ENCODE measurements around the gene ARFGEF2. TPM values are rescaled to one million over a fixed set of nuclear protein-coding genes. Genes with fewer than 3 reads are reported as not detected.

The ARFGEF2 gene
- total RNA-seq, 1 experiment from 2014 or later, result 30.3 TPM

- no peaks in the 10 kb centered on the region for H3K9me3 Mint-ChIP-seq (ENCODE audit: unreplicated experiment)
- H3K4me1 Mint-ChIP-seq (ENCODE audit: insufficient read depth, unreplicated experiment), result no peaks in the 10 kb centered on the region
- CTCF ChIA-PET, result interaction anchor here (0.6 to 1.7 kb wide), 8 partner anchors 9 to 186 kb away, joined by 3 to 6 read pairs (median 4); no protein-coding TSS in a partner anchor
- H3K36me3 Mint-ChIP-seq (ENCODE audit: insufficient read depth, unreplicated experiment), result peaks cover 93% of the 10 kb centered on the region
- DNase-seq (ENCODE audit: unreplicated experiment), result no peak
- no peak overlapping the region for H3K4me3 Mint-ChIP-seq (ENCODE audit: unreplicated experiment)
- intact Hi-C loops (cut with micrococcal nuclease), result no loop called here
- POLR2A ChIA-PET, result interaction anchor here (0.8 to 3.4 kb wide), 3 partner anchors 17 to 29 kb away, joined by 3 to 11 read pairs (median 6); partner anchors contain the start of gene CSE1L
- no peaks in the 10 kb centered on the region for H3K27me3 Mint-ChIP-seq (ENCODE audit: insufficient read depth, unreplicated experiment)
- no peak overlapping the region for H3K27ac Mint-ChIP-seq (ENCODE audit: low read depth, unreplicated experiment)
- no TSS peak for BruUV-seq (replicated peaks)
- no peak for TF ChIP-seq CTCF (IDR thresholded peaks at IDR 0.05; ENCODE audit: unreplicated experiment)
Measured at GRCh38 chr20:49029203-49029602, 107.7 kb downstream of the ARFGEF2 start.

GRCh38 chr20:49030954-49031619 lies 109.6 kb downstream of the ARFGEF2 start:
- no peak for TF ChIP-seq CTCF (IDR thresholded peaks at IDR 0.05; ENCODE audit: unreplicated experiment)
- H3K9me3 Mint-ChIP-seq (ENCODE audit: unreplicated experiment), result no peaks in the 10 kb centered on the region
- no TSS peak for BruUV-seq (replicated peaks)

GRCh38 chr20:49032455-49032854 lies 110.9 kb downstream of the ARFGEF2 start:
- Mint-ChIP-seq H3K36me3 (ENCODE audit: insufficient read depth, unreplicated experiment) (peaks cover 83% of the 10 kb centered on the region), H3K4me1 (ENCODE audit: insufficient read depth, unreplicated experiment) (no peaks in the 10 kb centered on the region), H3K4me3 (ENCODE audit: unreplicated experiment) (no peak overlapping the region), H3K27me3 (ENCODE audit: insufficient read depth, unreplicated experiment) (no peaks in the 10 kb centered on the region), H3K27ac (ENCODE audit: low read depth, unreplicated experiment) (no peak overlapping the region), H3K9me3 (ENCODE audit: unreplicated experiment) (no peaks in the 10 kb centered on the region)
- no TSS peak for BruUV-seq (replicated peaks)
- ChIA-PET CTCF (interaction anchor here (0.6 to 0.8 kb wide), 3 partner anchors 11 to 973 kb away, joined by 3 to 4 read pairs (median 4); no protein-coding TSS in a partner anchor), POLR2A (interaction anchor here (0.6 to 3.4 kb wide), 2 partner anchors 14 to 18 kb away, joined by 3 to 20 read pairs; partner anchors contain the start of gene CSE1L)
- no peak for DNase-seq (ENCODE audit: unreplicated experiment)
- no peak for TF ChIP-seq CTCF (IDR thresholded peaks at IDR 0.05; ENCODE audit: unreplicated experiment)
- intact Hi-C loops (cut with micrococcal nuclease), result no loop called here

More at GRCh38 chr20:49030954-49031619, 109.6 kb downstream of the ARFGEF2 start:
- no peak for DNase-seq (ENCODE audit: unreplicated experiment)
- Mint-ChIP-seq H3K27ac (ENCODE audit: low read depth, unreplicated experiment) (no peak overlapping the region), H3K4me1 (ENCODE audit: insufficient read depth, unreplicated experiment) (no peaks in the 10 kb centered on the region), H3K36me3 (ENCODE audit: insufficient read depth, unreplicated experiment) (peaks cover 85% of the 10 kb centered on the region), H3K27me3 (ENCODE audit: insufficient read depth, unreplicated experiment) (no peaks in the 10 kb centered on the region), H3K4me3 (ENCODE audit: unreplicated experiment) (no peak overlapping the region)
- ChIA-PET CTCF (interaction anchor here (0.7 kb wide), 1 partner anchor 54 kb away, joined by 7 read pairs; no protein-coding TSS in a partner anchor), POLR2A (interaction anchor here (1.0 to 3.4 kb wide), 3 partner anchors 12 to 30 kb away, joined by 3 to 20 read pairs (median 5); partner anchors contain the start of gene CSE1L)
- intact Hi-C loops (cut with micrococcal nuclease), result no loop called here

GRCh38 chr20:49034070-49034732 lies 112.7 kb downstream of the ARFGEF2 start:
- CTCF ChIA-PET, result no interaction called here
- no peak overlapping the region for H3K27ac Mint-ChIP-seq (ENCODE audit: low read depth, unreplicated experiment)
- POLR2A ChIA-PET, result interaction anchor here (0.7 to 1.0 kb wide), 2 partner anchors 12 to 30 kb away, joined by 4 to 7 read pairs; partner anchors contain the start of gene CSE1L
- H3K9me3 Mint-ChIP-seq (ENCODE audit: unreplicated experiment), result no peaks in the 10 kb centered on the region
- intact Hi-C loops (cut with micrococcal nuclease), result no loop called here
- no peak for TF ChIP-seq CTCF (IDR thresholded peaks at IDR 0.05; ENCODE audit: unreplicated experiment)
- no peaks in the 10 kb centered on the region for H3K27me3 Mint-ChIP-seq (ENCODE audit: insufficient read depth, unreplicated experiment)
- peaks cover 67% of the 10 kb centered on the region for H3K36me3 Mint-ChIP-seq (ENCODE audit: insufficient read depth, unreplicated experiment)
- H3K4me3 Mint-ChIP-seq (ENCODE audit: unreplicated experiment), result no peak overlapping the region
- no peaks in the 10 kb centered on the region for H3K4me1 Mint-ChIP-seq (ENCODE audit: insufficient read depth, unreplicated experiment)
- no TSS peak for BruUV-seq (replicated peaks)
- no peak for DNase-seq (ENCODE audit: unreplicated experiment)
